ENCODE measurements around the gene ADGRV1. TPM values are rescaled to one million over a fixed set of nuclear protein-coding genes. Genes with fewer than 3 reads are reported as not detected.

Gene ADGRV1
- total RNA-seq, 4 donors from 2014 or later = 6.0 to 37.0 (median 10.6) TPM

GRCh38 chr5:90853750-90854149, 295.2 kb downstream of the ADGRV1 start:
- no peaks in the 10 kb centered on the region for H3K4me1 ChIP-seq
- no peak for DNase-seq
- in situ Hi-C loops (cut with MboI; ENCODE audit: low pct_ligation_motif_present in 1 of 4, low pct_unique_long_range_greater_than_20kb in 1 of 4, low sequenced_read_pairs in 3 of 4) = loop anchor here in 1 of 4 donors (25.0 kb wide), 2 partner anchors 234 to 559 kb away; no protein-coding TSS in a partner anchor
- 70 to 95% methylated on average over 2 of the region's 2 CpGs for WGBS, 2 donors (ENCODE audit: low coverage in 1 of 2)
- no peak overlapping the region for H3K27ac ChIP-seq
- H3K36me3 ChIP-seq = no peaks in the 10 kb centered on the region
- H3K4me3 ChIP-seq = no peak overlapping the region
- intact Hi-C loops (cut with DNase I; ENCODE audit: low total_unique reads) = no loop called here
- no peaks in the 10 kb centered on the region for H3K27me3 ChIP-seq
- no peak for TF ChIP-seq EP300 (IDR thresholded peaks at IDR 0.05; ENCODE audit: low read depth)
- no peak for TF ChIP-seq POLR2A (IDR thresholded peaks at IDR 0.05)
- TF ChIP-seq CTCF (IDR thresholded peaks at IDR 0.05) = no peak
- no peaks in the 10 kb centered on the region for H3K9me3 ChIP-seq

- Histone ChIP-seq H3K4me1 (no peaks in the 10 kb centered on the region), H3K27ac (no peak overlapping the region), H3K9me3 (no peaks in the 10 kb centered on the region), H3K36me3 (no peaks in the 10 kb centered on the region), H3K27me3 (no peaks in the 10 kb centered on the region), H3K4me3 (no peak overlapping the region)
- DNase-seq = no peak
- TF ChIP-seq CTCF (IDR thresholded peaks at IDR 0.05) (no peak), EP300 (IDR thresholded peaks at IDR 0.05; ENCODE audit: low read depth) (no peak), POLR2A (IDR thresholded peaks at IDR 0.05) (no peak), POLR2AphosphoS5 (IDR thresholded peaks at IDR 0.05) (no peak)
- WGBS, 2 donors (ENCODE audit: low coverage in 1 of 2) = 50 to 60% methylated on average over 1 to 2 of the region's 2 CpGs
- in situ Hi-C loops (cut with MboI; ENCODE audit: low pct_ligation_motif_present in 1 of 4, low pct_unique_long_range_greater_than_20kb in 1 of 4, low sequenced_read_pairs in 3 of 4) = loop anchor here in 1 of 4 donors (25.0 kb wide), 2 partner anchors 233 to 558 kb away; no protein-coding TSS in a partner anchor
- intact Hi-C loops (cut with DNase I; ENCODE audit: low total_unique reads) = no loop called here
Observed at GRCh38 chr5:90854169-90854568, 295.6 kb downstream of the ADGRV1 start.

- in situ Hi-C loops (cut with MboI; ENCODE audit: low pct_ligation_motif_present in 1 of 4, low pct_unique_long_range_greater_than_20kb in 1 of 4, low sequenced_read_pairs in 3 of 4) (loop anchor here in 1 of 4 donors (25.0 kb wide), 2 partner anchors 232 to 557 kb away; no protein-coding TSS in a partner anchor), intact Hi-C loops (cut with DNase I; ENCODE audit: low total_unique reads) (no loop called here)
- WGBS, 2 donors (ENCODE audit: low coverage in 1 of 2) = 82 to 85% methylated on average over 4 of the region's 4 CpGs
Observed at GRCh38 chr5:90855296-90856010, 296.9 kb downstream of the ADGRV1 start.

More at GRCh38 chr5:90855296-90856010, 296.9 kb downstream of the ADGRV1 start:
- H3K27ac ChIP-seq = no peak overlapping the region
- no peaks in the 10 kb centered on the region for H3K9me3 ChIP-seq
- H3K4me3 ChIP-seq = no peak overlapping the region
- TF ChIP-seq POLR2AphosphoS5 (IDR thresholded peaks at IDR 0.05) (no peak), POLR2A (IDR thresholded peaks at IDR 0.05) (no peak), CTCF (IDR thresholded peaks at IDR 0.05) (no peak), EP300 (IDR thresholded peaks at IDR 0.05; ENCODE audit: low read depth) (no peak)
- no peak for DNase-seq
- H3K27me3 ChIP-seq = no peaks in the 10 kb centered on the region
- H3K4me1 ChIP-seq = no peaks in the 10 kb centered on the region
- no peaks in the 10 kb centered on the region for H3K36me3 ChIP-seq
